Caco-2 (cell line): ENCODE results near the gene NOP58. TPM values are rescaled to one million over a fixed set of nuclear protein-coding genes. Genes with fewer than 3 reads are reported as not detected.

Experiments
- BruUV-seq: library from RNA; stranded (reverse); fragments of 400-500 nt; replicated peaks from 2 replicates; lab custom pipeline; 2021; lab: Mats Ljungman, UMichigan
- CTCF ChIA-PET: fragments of 300-600 bp; sonication (Branson Sonifier 250); formaldehyde crosslinking; loops from one replicate; lab custom pipeline; 2022; ENCODE audit warnings: antibody characterized with exemption; lab: Charles Lee
- POLR2A ChIA-PET: fragments of 300-600 bp; sonication (Branson Sonifier 250); formaldehyde crosslinking; loops from one replicate; lab custom pipeline; 2022; ENCODE audit warnings: antibody characterized with exemption; lab: Charles Lee
- DNase-seq, 2 experiments: peaks; one replicate each; pipeline versions ENCODE4 v3.0.0 to v3.0.0-alpha.2; 2020 to 2022
- H3K27me3 ChIP-seq: replicated peaks from 2 replicates; pipeline ENCODE4 v1.6.0; 2011; ENCODE audit warnings: low read length; ENCODE audit not compliant: control insufficient read depth, insufficient read depth
- H3K36me3 ChIP-seq: 2 replicates; pipeline ENCODE4 v1.5.1; 2011; ENCODE audit warnings: low read length; ENCODE audit not compliant: control insufficient read depth, insufficient read depth
- H3K4me1 ChIP-seq: fragments of 250-450 bp; sonication (Bioruptor Pico); 2 replicates; pipeline ENCODE4 v1.5.1; 2020; ENCODE audit warnings: mild to moderate bottlenecking
- H3K4me3 ChIP-seq: 2 replicates; pipeline ENCODE4 v1.5.1; 2011; ENCODE audit warnings: low read depth, mild to moderate bottlenecking, control low read depth, low read length
- H3K9me3 ChIP-seq: fragments of 250-450 bp; sonication (Bioruptor Pico); 2 replicates; pipeline ENCODE4 v1.5.1; 2020; ENCODE audit warnings: mild to moderate bottlenecking, moderate library complexity
- H3K27ac Mint-ChIP-seq: one replicate; pipeline ENCODE4 v1.8.0; 2022; ENCODE audit warnings: mixed read lengths; ENCODE audit not compliant: unreplicated experiment
- H3K27me3 Mint-ChIP-seq: one replicate; pipeline ENCODE4 v1.8.0; 2022; ENCODE audit warnings: mixed read lengths; ENCODE audit not compliant: insufficient read depth, unreplicated experiment
- H3K36me3 Mint-ChIP-seq: one replicate; pipeline ENCODE4 v1.8.0; 2022; ENCODE audit warnings: mild to moderate bottlenecking, mixed read lengths; ENCODE audit not compliant: insufficient read depth, unreplicated experiment
- H3K4me1 Mint-ChIP-seq: one replicate; pipeline ENCODE4 v1.8.0; 2022; ENCODE audit warnings: low read depth, mixed read lengths; ENCODE audit not compliant: unreplicated experiment
- H3K4me3 Mint-ChIP-seq: one replicate; pipeline ENCODE4 v1.8.0; 2022; ENCODE audit warnings: mild to moderate bottlenecking, moderate library complexity, mixed read lengths; ENCODE audit not compliant: unreplicated experiment
- H3K9me3 Mint-ChIP-seq: one replicate; pipeline ENCODE4 v1.8.0; 2022; ENCODE audit warnings: mixed read lengths; ENCODE audit not compliant: unreplicated experiment
- CTCF ChIP-seq, 2 experiments: fragments of 200-600 bp in 1 of 2; IDR thresholded peaks; 1 replicate in 1 of 2; 2 replicates in 1 of 2; pipeline versions ENCODE4 v1.5.1 to v1.8.0; 2011 to 2022; ENCODE audit warnings: antibody characterized with exemption in 1 of 2, control low read depth in 1 of 2, inconsistent platforms in 1 of 2, low read depth in 1 of 2, low read length in 1 of 2, mild to moderate bottlenecking in 1 of 2, moderate library complexity in 1 of 2; ENCODE audit not compliant: insufficient read depth in 1 of 2, severe bottlenecking in 1 of 2, unreplicated experiment in 1 of 2
- intact Hi-C: fragments of 100-400 bp; cut with micrococcal nuclease; formaldehyde crosslinking; loops from one replicate; pipeline ENCODE4 v1.10.0; 2022; ENCODE audit not compliant: unreplicated experiment
- total RNA-seq: library from RNA; stranded (reverse); gene quantifications from 2 replicates; pipeline ENCODE4 v1.2.3, GENCODE V29; 2022

The NOP58 gene
- total RNA-seq, 1 experiment from 2014 or later: 147 TPM

DNA sequence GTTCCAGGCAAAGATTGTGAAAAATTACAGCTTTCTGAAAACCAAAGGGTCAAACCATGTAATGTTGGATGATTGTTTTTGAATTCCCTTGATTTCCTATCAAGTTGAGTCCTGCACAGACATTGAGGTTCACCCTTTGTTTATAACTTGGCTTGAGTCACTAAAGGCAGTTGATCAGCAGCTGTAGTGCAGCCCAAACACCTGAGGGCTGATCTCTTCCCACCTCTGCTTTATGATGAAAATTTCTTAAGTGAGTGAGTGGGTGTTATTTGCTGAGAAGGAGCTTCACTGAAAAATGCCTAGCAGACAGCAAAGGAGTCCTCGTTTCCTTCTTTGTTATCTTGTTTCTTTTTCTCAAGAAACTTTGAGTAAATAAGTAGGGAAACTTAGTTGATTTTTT lies 78.6 kb downstream of the NOP58 start:
- Mint-ChIP-seq H3K9me3 (no peaks in the 10 kb centered on the region), H3K4me3 (no peak overlapping the region), H3K4me1 (no peaks in the 10 kb centered on the region), H3K27me3 (no peaks in the 10 kb centered on the region), H3K27ac (no peak overlapping the region), H3K36me3 (no peaks in the 10 kb centered on the region)
- no peak for TF ChIP-seq CTCF (IDR thresholded peaks at IDR 0.05; ENCODE audit: insufficient read depth in 1 of 2, low read depth in 1 of 2, low read length in 1 of 2, severe bottlenecking in 1 of 2, unreplicated experiment in 1 of 2)
- H3K27me3 ChIP-seq: no peaks in the 10 kb centered on the region
- H3K4me1 ChIP-seq: no peaks in the 10 kb centered on the region
- no TSS peak for BruUV-seq
- no peaks in the 10 kb centered on the region for H3K36me3 ChIP-seq
- intact Hi-C loops: no loop called here
- no peak for DNase-seq
- H3K9me3 ChIP-seq: no peaks in the 10 kb centered on the region
- ChIA-PET POLR2A (no interaction called here), CTCF (no interaction called here)
- no peak overlapping the region for H3K4me3 ChIP-seq

DNA sequence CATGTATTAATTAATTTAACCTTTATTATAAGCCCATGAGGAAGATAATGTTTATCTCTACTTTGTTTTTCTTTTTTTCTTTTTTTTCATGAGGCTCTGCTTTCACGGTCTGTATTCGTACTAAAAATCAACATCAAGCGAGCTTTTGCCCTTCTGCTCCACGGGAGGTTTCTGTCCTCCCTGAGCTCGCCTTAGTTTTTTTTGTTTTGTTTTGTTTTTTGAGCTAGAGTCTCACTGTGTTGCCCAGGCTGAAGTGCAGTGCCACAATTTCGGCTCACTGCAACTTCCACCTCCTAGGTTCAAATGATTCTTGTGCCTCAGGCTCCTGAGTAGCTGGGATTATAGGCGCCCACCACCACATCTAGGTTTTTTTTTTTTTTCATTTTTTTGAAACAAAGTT lies 80.6 kb downstream of the NOP58 start:
- Mint-ChIP-seq H3K27me3 (no peaks in the 10 kb centered on the region), H3K4me3 (no peak overlapping the region), H3K4me1 (no peaks in the 10 kb centered on the region), H3K36me3 (no peaks in the 10 kb centered on the region), H3K27ac (no peak overlapping the region), H3K9me3 (no peaks in the 10 kb centered on the region)
- DNase-seq: no peak
- Histone ChIP-seq H3K4me1 (no peaks in the 10 kb centered on the region), H3K9me3 (no peaks in the 10 kb centered on the region), H3K4me3 (no peak overlapping the region), H3K36me3 (no peaks in the 10 kb centered on the region), H3K27me3 (no peaks in the 10 kb centered on the region)
- CTCF ChIA-PET: no interaction called here
- intact Hi-C loops: no loop called here
- no TSS peak for BruUV-seq
- POLR2A ChIA-PET: no interaction called here
- TF ChIP-seq CTCF (IDR thresholded peaks at IDR 0.05; ENCODE audit: insufficient read depth in 1 of 2, low read depth in 1 of 2, low read length in 1 of 2, severe bottlenecking in 1 of 2, unreplicated experiment in 1 of 2): no peak

Other genes with a start within 250 kb of the NOP58 start
- gene FZD7, start 231.9 kb upstream of the NOP58 start, total RNA-seq: 40.4 and 41.4 TPM in 2 replicates
- gene KIAA2012, start 192.5 kb upstream of the NOP58 start, total RNA-seq: 0.27 and 0.37 TPM in 2 replicates
- gene SUMO1, start 27.2 kb upstream of the NOP58 start, total RNA-seq: 137 and 143 TPM in 2 replicates
- gene BMPR2, start 110.6 kb downstream of the NOP58 start, total RNA-seq: 27.2 and 28.1 TPM in 2 replicates